GM23338 (cell line): ENCODE results near the gene GOLGA6D. TPM values are rescaled to one million over a fixed set of nuclear protein-coding genes. Genes with fewer than 3 reads are reported as not detected.

ENCODE experiments used
- ATAC-seq: fragments of 200-7000 bp; cut with Tn5 transposase; 3 replicates; pipeline ENCODE4 v1.9.1; 2020
- DNase-seq: peaks from one replicate; pipeline ENCODE4 v3.0.0-alpha.2; 2015; ENCODE audit warnings: low spot score
- H2AFZ ChIP-seq: fragments of 200-600 bp; sonication (generic); 2 replicates; pipeline ENCODE4 v1.8.0; 2016; ENCODE audit warnings: antibody characterized with exemption, mild to moderate bottlenecking, moderate library complexity
- H3F3A ChIP-seq: fragments of 200-600 bp; sonication (generic); replicated peaks from 2 replicates; pipeline ENCODE4 v1.8.0; 2017; ENCODE audit warnings: antibody characterized with exemption, mixed run types, low read depth
- H3K27ac ChIP-seq: fragments of 200-600 bp; sonication (generic); 2 replicates; pipeline ENCODE4 v1.6.1; 2016; ENCODE audit warnings: low read depth
- H3K27me3 ChIP-seq: fragments of 200-600 bp; sonication (generic); 2 replicates; pipeline ENCODE4 v1.8.0; 2016; ENCODE audit warnings: mild to moderate bottlenecking, mixed run types, moderate library complexity; ENCODE audit not compliant: insufficient read depth
- H3K36me3 ChIP-seq: fragments of 200-600 bp; sonication (generic); 2 replicates; pipeline ENCODE4 v1.8.0; 2016; ENCODE audit warnings: mild to moderate bottlenecking; ENCODE audit not compliant: insufficient read depth
- H3K4me1 ChIP-seq: fragments of 200-600 bp; sonication (generic); 2 replicates; pipeline ENCODE4 v1.8.0; 2016; ENCODE audit warnings: mild to moderate bottlenecking, moderate library complexity; ENCODE audit not compliant: insufficient read depth
- H3K4me2 ChIP-seq: fragments of 200-600 bp; sonication (generic); 2 replicates; pipeline ENCODE4 v1.7.1; 2017; ENCODE audit warnings: mixed run types
- H3K4me3 ChIP-seq: fragments of 200-600 bp; sonication (generic); 2 replicates; pipeline ENCODE4 v1.6.1; 2016; ENCODE audit warnings: mixed run types
- H3K79me2 ChIP-seq: fragments of 200-600 bp; sonication (generic); replicated peaks from 2 replicates; pipeline ENCODE4 v1.8.0; 2017; ENCODE audit warnings: mild to moderate bottlenecking; ENCODE audit not compliant: insufficient read depth
- H3K9me2 ChIP-seq: fragments of 200-600 bp; sonication (generic); 2 replicates; pipeline ENCODE4 v1.8.0; 2017; ENCODE audit not compliant: insufficient read depth
- H4K20me1 ChIP-seq: fragments of 200-600 bp; sonication (generic); replicated peaks from 2 replicates; pipeline ENCODE4 v1.8.0; 2017; ENCODE audit warnings: mild to moderate bottlenecking; ENCODE audit not compliant: insufficient read depth
- H3K27ac Mint-ChIP-seq: 2 replicates; pipeline ENCODE4 v1.8.0; 2020; ENCODE audit warnings: inconsistent platforms, mild to moderate bottlenecking, moderate library complexity, mixed read lengths
- H3K27me3 Mint-ChIP-seq: 3 replicates; pipeline ENCODE4 v1.8.0; 2022; ENCODE audit warnings: low read depth, mild to moderate bottlenecking, moderate library complexity, mixed read lengths, inconsistent platforms; ENCODE audit not compliant: insufficient read depth, poor library complexity
- H3K36me3 Mint-ChIP-seq: 3 replicates; pipeline ENCODE4 v1.8.0; 2021; ENCODE audit warnings: low read depth, mild to moderate bottlenecking, inconsistent platforms, moderate library complexity, mixed read lengths
- H3K4me1 Mint-ChIP-seq: 3 replicates; pipeline ENCODE4 v1.8.0; 2020; ENCODE audit warnings: mild to moderate bottlenecking, inconsistent platforms, mixed read lengths
- H3K4me3 Mint-ChIP-seq: 3 replicates; pipeline ENCODE4 v1.8.0; 2021; ENCODE audit warnings: moderate library complexity, mild to moderate bottlenecking, inconsistent platforms, mixed read lengths
- H3K9me3 Mint-ChIP-seq: 3 replicates; pipeline ENCODE4 v1.8.0; 2020; ENCODE audit warnings: moderate library complexity, mild to moderate bottlenecking, inconsistent platforms, mixed read lengths
- CREB1 ChIP-seq: fragments of 250-450 bp; sonication (Bioruptor Pico); IDR thresholded peaks from 2 replicates; pipeline ENCODE4 v1.5.0; 2020; ENCODE audit warnings: low read depth, mild to moderate bottlenecking, moderate library complexity
- CTCF ChIP-seq, 2 experiments: fragments of 200-600 bp in 1 of 2; sonication (generic) in 1 of 2; conservative IDR thresholded peaks; 2 replicates each; pipeline versions ENCODE4 v1.5.1 to v1.6.1; 2016 to 2017; ENCODE audit warnings: antibody characterized with exemption in 2 of 2, low read depth in 2 of 2, mild to moderate bottlenecking in 2 of 2, moderate library complexity in 1 of 2
- ETS1 ChIP-seq: IDR thresholded peaks from 2 replicates; pipeline ENCODE4 v1.6.1; 2016; ENCODE audit warnings: antibody characterized with exemption
- EZH2 ChIP-seq: fragments of 200-600 bp; sonication (generic); IDR thresholded peaks from one replicate; pipeline ENCODE4 v1.8.0; 2017; ENCODE audit warnings: antibody characterized with exemption, mild to moderate bottlenecking, low read depth; ENCODE audit not compliant: unreplicated experiment
- EZH2phosphoT487 ChIP-seq: fragments of 200-600 bp; sonication (generic); IDR thresholded peaks from one replicate; pipeline ENCODE4 v1.8.1; 2018; ENCODE audit warnings: antibody characterized with exemption; ENCODE audit not compliant: unreplicated experiment
- JUNB ChIP-seq: IDR thresholded peaks from one replicate; pipeline ENCODE4 v1.6.1; 2016; ENCODE audit warnings: antibody characterized with exemption; ENCODE audit not compliant: unreplicated experiment
- NANOG ChIP-seq: IDR thresholded peaks from 2 replicates; pipeline ENCODE4 v1.6.1; 2016; ENCODE audit warnings: antibody characterized with exemption, borderline replicate concordance
- POLR2AphosphoS5 ChIP-seq: IDR thresholded peaks from 2 replicates; pipeline ENCODE4 v1.6.1; 2016; ENCODE audit warnings: antibody characterized with exemption, low read depth
- REST ChIP-seq: IDR thresholded peaks from one replicate; pipeline ENCODE4 v1.6.1; 2018; ENCODE audit warnings: antibody characterized with exemption; ENCODE audit not compliant: unreplicated experiment
- STAT1 ChIP-seq: IDR thresholded peaks from one replicate; pipeline ENCODE4 v1.6.1; 2016; ENCODE audit warnings: antibody characterized with exemption; ENCODE audit not compliant: unreplicated experiment
- ZNF114 ChIP-seq: fragments of 250-450 bp; sonication (Bioruptor Pico); IDR thresholded peaks from 2 replicates; pipeline ENCODE4 v1.5.0; 2020; ENCODE audit warnings: mild to moderate bottlenecking, moderate library complexity
- ZNF331 ChIP-seq: fragments of 250-450 bp; sonication (Bioruptor Pico); IDR thresholded peaks from 2 replicates; pipeline ENCODE4 v1.5.0; 2020; ENCODE audit warnings: low read depth, mild to moderate bottlenecking, moderate library complexity
- polyA plus RNA-seq: library from polyadenylated mRNA; unstranded; fragments of >200 nt; fragmentation: Nextera tagmentation; extraction: Ambion mirVana; gene quantifications from 2 replicates; pipeline ENCODE4 v1.2.1, GENCODE V29; 2016
- total RNA-seq: library from RNA; depleted of rRNA; stranded (reverse); fragments of >200 nt; shearing (Covaris generic); gene quantifications from 2 replicates; pipeline ENCODE4 v1.2.3, GENCODE V29; 2014
- TF ChIP-seq, protein P1 (sequence below): fragments of 250-450 bp; sonication (Bioruptor Pico); IDR thresholded peaks from 2 replicates; pipeline ENCODE4 v1.5.0; 2020; ENCODE audit warnings: mild to moderate bottlenecking, moderate library complexity

GOLGA6D gene
- total and polyA plus RNA-seq, 2 experiments from 2014 or later: 0.99 to 1.0 TPM

DNA sequence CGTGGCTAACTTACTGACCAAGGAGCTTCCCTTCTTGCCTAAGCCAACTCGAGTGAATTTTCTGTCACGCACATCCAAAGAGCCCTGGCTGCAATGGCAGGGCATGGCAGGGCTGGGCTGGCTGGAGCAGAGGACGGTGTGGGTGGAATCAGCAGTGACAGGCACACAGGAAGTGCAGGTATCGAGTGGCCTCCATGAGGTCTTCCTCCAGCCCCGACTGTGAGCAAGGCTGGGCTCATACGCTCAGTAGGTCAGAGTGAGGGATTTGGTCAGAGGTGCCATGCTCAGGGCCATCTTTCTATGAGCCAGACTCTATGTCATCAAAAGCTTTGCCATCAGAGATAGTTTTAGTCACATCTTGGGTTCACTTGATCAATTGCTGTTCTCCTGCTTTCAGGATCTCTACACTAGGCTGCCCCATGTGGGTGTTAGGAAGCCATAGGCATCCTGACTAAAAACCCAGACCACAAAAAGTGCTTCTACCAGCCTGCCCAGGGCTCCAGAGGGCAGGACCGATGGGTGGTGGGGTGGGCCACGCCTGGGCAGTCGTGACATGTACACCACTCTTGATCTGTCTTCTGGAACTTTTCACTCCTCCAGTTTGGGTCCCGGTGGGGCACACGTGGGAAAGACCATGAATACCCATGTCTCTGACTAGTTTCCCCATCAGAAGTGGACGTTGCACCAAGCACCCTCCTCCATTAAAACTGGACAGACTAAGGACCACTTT is 30.6 kb downstream of the GOLGA6D start:
- H3K4me3 ChIP-seq: no peak overlapping the region
- H3F3A ChIP-seq: no peaks in the 10 kb centered on the region
- no peaks in the 10 kb centered on the region for H3K9me2 ChIP-seq
- no peaks in the 10 kb centered on the region for H3K27me3 ChIP-seq
- no peaks in the 10 kb centered on the region for H3K4me1 ChIP-seq
- no peak overlapping the region for H3K4me3 Mint-ChIP-seq
- no peak overlapping the region for H2AFZ ChIP-seq
- no peaks in the 10 kb centered on the region for H3K4me1 Mint-ChIP-seq
- H3K9me3 Mint-ChIP-seq: no peaks in the 10 kb centered on the region
- H3K4me2 ChIP-seq: no peak overlapping the region
- ATAC-seq (no peak), DNase-seq (no peak)
- H3K79me2 ChIP-seq: no peaks in the 10 kb centered on the region
- H3K36me3 ChIP-seq: no peaks in the 10 kb centered on the region
- H3K27ac ChIP-seq: no peak overlapping the region
- peaks cover 2% of the 10 kb centered on the region for H3K27me3 Mint-ChIP-seq
- H4K20me1 ChIP-seq: no peaks in the 10 kb centered on the region
- TF ChIP-seq CTCF (conservative IDR thresholded peaks at IDR 0.05; ENCODE audit: low read depth in 2 of 2): no peak
- TF ChIP-seq ZNF331 (CRISPR knock-in tag): no peak
- no peak for TF ChIP-seq NANOG
- TF ChIP-seq STAT1: no peak
- TF ChIP-seq CREB1 (CRISPR knock-in tag): no peak
- no peak for TF ChIP-seq POLR2AphosphoS5
- TF ChIP-seq EZH2phosphoT487: no peak
- no peak for TF ChIP-seq REST
- TF ChIP-seq ETS1: no peak
- TF ChIP-seq ZNF114 (CRISPR knock-in tag): no peak
- TF ChIP-seq JUNB: no peak
- TF ChIP-seq EZH2: no peak
- TF ChIP-seq, protein P1, sequence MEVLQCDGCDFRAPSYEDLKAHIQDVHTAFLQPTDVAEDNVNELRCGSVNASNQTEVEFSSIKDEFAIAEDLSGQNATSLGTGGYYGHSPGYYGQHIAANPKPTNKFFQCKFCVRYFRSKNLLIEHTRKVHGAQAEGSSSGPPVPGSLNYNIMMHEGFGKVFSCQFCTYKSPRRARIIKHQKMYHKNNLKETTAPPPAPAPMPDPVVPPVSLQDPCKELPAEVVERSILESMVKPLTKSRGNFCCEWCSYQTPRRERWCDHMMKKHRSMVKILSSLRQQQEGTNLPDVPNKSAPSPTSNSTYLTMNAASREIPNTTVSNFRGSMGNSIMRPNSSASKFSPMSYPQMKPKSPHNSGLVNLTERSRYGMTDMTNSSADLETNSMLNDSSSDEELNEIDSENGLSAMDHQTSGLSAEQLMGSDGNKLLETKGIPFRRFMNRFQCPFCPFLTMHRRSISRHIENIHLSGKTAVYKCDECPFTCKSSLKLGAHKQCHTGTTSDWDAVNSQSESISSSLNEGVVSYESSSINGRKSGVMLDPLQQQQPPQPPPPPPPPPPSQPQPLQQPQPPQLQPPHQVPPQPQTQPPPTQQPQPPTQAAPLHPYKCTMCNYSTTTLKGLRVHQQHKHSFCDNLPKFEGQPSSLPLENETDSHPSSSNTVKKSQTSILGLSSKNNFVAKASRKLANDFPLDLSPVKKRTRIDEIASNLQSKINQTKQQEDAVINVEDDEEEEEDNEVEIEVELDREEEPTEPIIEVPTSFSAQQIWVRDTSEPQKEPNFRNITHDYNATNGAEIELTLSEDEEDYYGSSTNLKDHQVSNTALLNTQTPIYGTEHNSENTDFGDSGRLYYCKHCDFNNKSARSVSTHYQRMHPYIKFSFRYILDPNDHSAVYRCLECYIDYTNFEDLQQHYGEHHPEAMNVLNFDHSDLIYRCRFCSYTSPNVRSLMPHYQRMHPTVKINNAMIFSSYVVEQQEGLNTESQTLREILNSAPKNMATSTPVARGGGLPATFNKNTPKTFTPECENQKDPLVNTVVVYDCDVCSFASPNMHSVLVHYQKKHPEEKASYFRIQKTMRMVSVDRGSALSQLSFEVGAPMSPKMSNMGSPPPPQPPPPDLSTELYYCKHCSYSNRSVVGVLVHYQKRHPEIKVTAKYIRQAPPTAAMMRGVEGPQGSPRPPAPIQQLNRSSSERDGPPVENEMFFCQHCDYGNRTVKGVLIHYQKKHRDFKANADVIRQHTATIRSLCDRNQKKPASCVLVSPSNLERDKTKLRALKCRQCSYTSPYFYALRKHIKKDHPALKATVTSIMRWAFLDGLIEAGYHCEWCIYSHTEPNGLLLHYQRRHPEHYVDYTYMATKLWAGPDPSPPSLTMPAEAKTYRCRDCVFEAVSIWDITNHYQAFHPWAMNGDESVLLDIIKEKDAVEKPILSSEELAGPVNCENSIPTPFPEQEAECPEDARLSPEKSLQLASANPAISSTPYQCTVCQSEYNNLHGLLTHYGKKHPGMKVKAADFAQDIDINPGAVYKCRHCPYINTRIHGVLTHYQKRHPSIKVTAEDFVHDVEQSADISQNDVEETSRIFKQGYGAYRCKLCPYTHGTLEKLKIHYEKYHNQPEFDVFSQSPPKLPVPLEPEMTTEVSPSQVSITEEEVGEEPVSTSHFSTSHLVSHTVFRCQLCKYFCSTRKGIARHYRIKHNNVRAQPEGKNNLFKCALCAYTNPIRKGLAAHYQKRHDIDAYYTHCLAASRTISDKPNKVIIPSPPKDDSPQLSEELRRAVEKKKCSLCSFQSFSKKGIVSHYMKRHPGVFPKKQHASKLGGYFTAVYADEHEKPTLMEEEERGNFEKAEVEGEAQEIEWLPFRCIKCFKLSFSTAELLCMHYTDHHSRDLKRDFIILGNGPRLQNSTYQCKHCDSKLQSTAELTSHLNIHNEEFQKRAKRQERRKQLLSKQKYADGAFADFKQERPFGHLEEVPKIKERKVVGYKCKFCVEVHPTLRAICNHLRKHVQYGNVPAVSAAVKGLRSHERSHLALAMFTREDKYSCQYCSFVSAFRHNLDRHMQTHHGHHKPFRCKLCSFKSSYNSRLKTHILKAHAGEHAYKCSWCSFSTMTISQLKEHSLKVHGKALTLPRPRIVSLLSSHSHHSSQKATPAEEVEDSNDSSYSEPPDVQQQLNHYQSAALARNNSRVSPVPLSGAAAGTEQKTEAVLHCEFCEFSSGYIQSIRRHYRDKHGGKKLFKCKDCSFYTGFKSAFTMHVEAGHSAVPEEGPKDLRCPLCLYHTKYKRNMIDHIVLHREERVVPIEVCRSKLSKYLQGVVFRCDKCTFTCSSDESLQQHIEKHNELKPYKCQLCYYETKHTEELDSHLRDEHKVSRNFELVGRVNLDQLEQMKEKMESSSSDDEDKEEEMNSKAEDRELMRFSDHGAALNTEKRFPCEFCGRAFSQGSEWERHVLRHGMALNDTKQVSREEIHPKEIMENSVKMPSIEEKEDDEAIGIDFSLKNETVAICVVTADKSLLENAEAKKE: no peak
- H3K27ac Mint-ChIP-seq: no peak overlapping the region
- no peaks in the 10 kb centered on the region for H3K36me3 Mint-ChIP-seq
